Progenitor cell of endocrine pancreas (in vitro differentiated cells): ENCODE data around the gene SFXN2. TPM values are rescaled to one million over a fixed set of nuclear protein-coding genes. Genes with fewer than 3 reads are reported as not detected.

Experiments
- DNase-seq: peaks from one replicate; pipeline ENCODE4 v3.0.0; 2021; ENCODE audit warnings: low spot score; ENCODE audit not compliant: unreplicated experiment
- H3K27ac Mint-ChIP-seq: 2 replicates; pipeline ENCODE4 v1.8.0; 2021; ENCODE audit warnings: mild to moderate bottlenecking, moderate library complexity, mixed read lengths
- H3K27me3 Mint-ChIP-seq: 2 replicates; pipeline ENCODE4 v1.8.0; 2021; ENCODE audit warnings: mixed read lengths
- H3K36me3 Mint-ChIP-seq: 2 replicates; pipeline ENCODE4 v1.8.0; 2022; ENCODE audit warnings: mixed read lengths; ENCODE audit not compliant: insufficient read depth
- H3K4me1 Mint-ChIP-seq: 2 replicates; pipeline ENCODE4 v1.8.0; 2021; ENCODE audit warnings: low read depth, mixed read lengths
- H3K4me3 Mint-ChIP-seq: 2 replicates; pipeline ENCODE4 v1.8.0; 2021; ENCODE audit warnings: low read depth, mild to moderate bottlenecking, moderate library complexity, mixed read lengths
- H3K9me3 Mint-ChIP-seq: 2 replicates; pipeline ENCODE4 v1.8.0; 2021; ENCODE audit warnings: low read depth, mixed read lengths
- CTCF ChIP-seq: fragments of 200-600 bp; sonication (generic); IDR thresholded peaks from one replicate; pipeline ENCODE4 v1.5.0; 2021; ENCODE audit warnings: antibody characterized with exemption, mild to moderate bottlenecking; ENCODE audit not compliant: unreplicated experiment
- total RNA-seq: library from RNA; stranded (reverse); gene quantifications from 2 replicates; pipeline ENCODE4 v1.2.1, GENCODE V29; 2021

Gene SFXN2
- total RNA-seq, 1 donor from 2014 or later: 33.9 TPM

GRCh38 chr10:102743078-102743587 lies 28.7 kb downstream of the SFXN2 start:
- H3K27ac Mint-ChIP-seq: peak overlapping the region; percentile 87
- no peak for TF ChIP-seq CTCF
- DNase-seq: no peak
- H3K4me3 Mint-ChIP-seq: peak overlapping the region; percentile 97
- no peaks in the 10 kb centered on the region for H3K27me3 Mint-ChIP-seq
- H3K9me3 Mint-ChIP-seq: peaks cover 5% of the 10 kb centered on the region
- no peaks in the 10 kb centered on the region for H3K36me3 Mint-ChIP-seq
- peaks cover 22% of the 10 kb centered on the region for H3K4me1 Mint-ChIP-seq

DNA sequence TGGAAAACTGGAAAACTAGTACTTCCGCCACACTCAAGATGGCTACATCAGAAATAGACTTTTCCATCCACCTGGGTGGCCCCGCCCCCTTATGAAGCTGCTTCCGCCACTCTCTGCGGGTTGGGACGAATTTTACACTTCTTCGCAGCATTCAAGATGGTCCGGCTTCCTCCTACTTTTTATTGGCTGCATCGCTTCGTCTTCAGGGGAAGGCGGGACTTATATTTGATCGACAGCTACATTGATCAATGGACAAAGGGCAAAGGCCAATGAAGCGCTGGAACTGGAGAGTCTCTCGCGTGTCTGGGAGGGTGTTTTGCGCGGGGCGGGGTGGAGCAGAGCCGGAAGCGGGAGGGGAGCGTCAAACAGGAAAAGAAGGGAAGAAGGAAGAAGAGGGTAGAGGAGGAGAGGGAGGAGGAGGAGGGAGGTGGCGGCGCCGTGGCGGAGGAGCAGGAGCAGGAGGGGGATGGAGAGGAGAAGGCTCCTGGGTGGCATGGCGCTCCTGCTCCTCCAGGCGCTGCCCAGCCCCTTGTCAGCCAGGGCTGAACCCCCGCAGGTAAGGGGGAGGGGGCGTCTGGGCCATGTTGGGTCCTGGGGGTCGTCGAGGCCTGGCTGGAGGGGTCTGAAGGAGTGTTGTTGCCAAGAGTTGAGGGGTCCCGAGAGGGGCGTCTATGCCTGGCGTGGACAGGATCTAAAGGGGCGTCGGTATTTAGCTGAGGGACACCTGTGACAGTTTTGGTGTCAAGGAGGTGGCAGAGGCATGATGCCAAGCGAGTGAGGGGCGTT lies 29.3 kb downstream of the SFXN2 start, which contains the start of gene WBP1L:
WBP1L (plus strand) TSS at position 361 of the 786 bp plus-strand sequence; CDS start at position 467, 106 bp downstream.
- H3K4me3 Mint-ChIP-seq: peak within 1 kb of the TSS; percentile 97
- H3K27ac Mint-ChIP-seq: peak within 1 kb of the TSS; percentile 87
- TF ChIP-seq CTCF: no peak
- peaks cover 22% of the 10 kb centered on the region for H3K4me1 Mint-ChIP-seq
- no peaks in the 10 kb centered on the region for H3K27me3 Mint-ChIP-seq
- H3K9me3 Mint-ChIP-seq: peaks cover 5% of the 10 kb centered on the region
- DNase-seq: peak; percentile 81
- peaks cover 2% of the 10 kb centered on the region for H3K36me3 Mint-ChIP-seq

GRCh38 chr10:102744374-102745051 lies 30.1 kb downstream of the SFXN2 start:
- Mint-ChIP-seq H3K4me1 (peaks cover 22% of the 10 kb centered on the region), H3K27me3 (no peaks in the 10 kb centered on the region), H3K36me3 (peaks cover 2% of the 10 kb centered on the region), H3K9me3 (peaks cover 5% of the 10 kb centered on the region), H3K27ac (peak overlapping the region; percentile 87), H3K4me3 (peak overlapping the region; percentile 97)
- no peak for TF ChIP-seq CTCF
- DNase-seq: no peak

DNA sequence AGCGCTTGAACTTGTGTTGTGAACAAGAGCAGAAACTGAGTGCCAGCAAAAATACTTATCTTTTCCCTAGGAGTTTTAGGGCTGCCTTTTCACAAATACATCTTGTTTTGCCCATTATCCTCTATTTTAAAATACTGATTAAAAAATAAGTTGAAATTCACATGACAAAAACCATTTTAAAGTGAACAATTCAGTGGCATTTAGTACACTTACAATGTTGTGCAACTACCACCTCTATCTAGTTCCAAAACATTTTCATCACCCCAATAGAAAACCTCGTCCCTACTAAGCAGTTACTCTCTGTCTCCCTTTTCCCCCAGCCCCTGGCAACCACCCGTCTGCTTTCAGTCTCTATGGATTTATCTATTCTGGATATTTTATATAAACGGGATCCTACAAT lies 30.7 kb downstream of the SFXN2 start:
- peaks cover 5% of the 10 kb centered on the region for H3K9me3 Mint-ChIP-seq
- DNase-seq: no peak
- no peaks in the 10 kb centered on the region for H3K27me3 Mint-ChIP-seq
- peak overlapping the region; percentile 97 for H3K4me3 Mint-ChIP-seq
- no peak overlapping the region for H3K27ac Mint-ChIP-seq
- H3K4me1 Mint-ChIP-seq: peaks cover 22% of the 10 kb centered on the region
- H3K36me3 Mint-ChIP-seq: peaks cover 2% of the 10 kb centered on the region
- TF ChIP-seq CTCF: no peak

DNA sequence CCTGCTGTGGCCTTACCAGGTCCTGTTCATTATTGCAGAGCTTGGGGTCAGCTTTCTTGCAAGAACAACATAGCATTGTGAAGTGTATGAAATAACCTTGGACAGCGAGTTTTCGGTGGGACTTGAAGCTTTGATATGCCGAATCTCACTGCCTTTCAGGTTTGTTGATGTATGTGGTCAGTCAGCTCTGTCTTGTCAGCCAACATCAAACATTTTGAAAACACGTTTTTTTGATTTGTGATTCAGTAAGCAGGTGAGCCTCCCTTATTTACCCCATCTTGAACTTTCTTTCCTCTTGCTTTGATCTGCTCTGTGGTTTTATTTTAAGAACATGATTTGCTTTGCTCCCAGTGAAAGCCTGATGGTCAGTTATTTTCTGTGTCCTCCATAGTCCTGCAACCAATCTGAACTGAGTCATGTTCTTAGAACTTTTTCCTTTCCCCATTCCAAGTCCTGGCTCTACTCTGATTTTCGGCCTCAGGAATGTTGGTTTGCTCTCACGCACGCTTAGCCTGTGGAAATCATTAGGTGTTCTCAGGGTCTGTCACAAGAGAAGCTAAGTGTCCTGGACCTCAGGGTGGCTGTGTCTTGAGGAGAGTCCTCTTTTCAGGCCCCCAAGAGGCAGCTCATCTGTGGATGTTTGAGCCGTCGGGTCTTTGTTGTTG lies 38.0 kb downstream of the SFXN2 start:
- DNase-seq: no peak
- H3K9me3 Mint-ChIP-seq: no peaks in the 10 kb centered on the region
- no peak for TF ChIP-seq CTCF
- H3K27ac Mint-ChIP-seq: no peak overlapping the region
- H3K4me3 Mint-ChIP-seq: no peak overlapping the region
- peaks cover 6% of the 10 kb centered on the region for H3K4me1 Mint-ChIP-seq
- peaks cover 2% of the 10 kb centered on the region for H3K36me3 Mint-ChIP-seq
- no peaks in the 10 kb centered on the region for H3K27me3 Mint-ChIP-seq
